Vagina (tissue), 2 donors: ENCODE measurements around the gene CRPPA.
"Not testable (repeated sequence)": the region's sequence is repeated elsewhere in the genome, so short reads cannot be mapped to it uniquely, and the experiment has no call there.

Experiments
- CTCF ChIP-seq, 3 experiments: fragments of 450-650 bp in 2 of 3; fragments of 200-600 bp in 1 of 3; sonication (generic) in 1 of 3; IDR thresholded peaks; one replicate each; pipeline ENCODE4 v1.5.1; 2017 to 2019; ENCODE audit warnings: antibody characterized with exemption in 3 of 3, mild to moderate bottlenecking in 2 of 3, moderate library complexity in 2 of 3
- POLR2A ChIP-seq, 2 donors: fragments of 450-650 bp; IDR thresholded peaks; one replicate each; pipeline ENCODE4 v1.6.1; 2017; ENCODE audit warnings: antibody characterized with exemption in 2 of 2, mild to moderate bottlenecking in 2 of 2, moderate library complexity in 2 of 2
- POLR2AphosphoS5 ChIP-seq, 2 donors: sonication (generic); formaldehyde crosslinking; IDR thresholded peaks; one replicate each; pipeline ENCODE4 v1.9.0; 2017; ENCODE audit warnings: antibody characterized with exemption in 2 of 2, mild to moderate bottlenecking in 2 of 2, low read depth in 1 of 2; ENCODE audit not compliant: insufficient read depth in 1 of 2

GRCh38 chr7:16383786-16384185 lies 37.6 kb downstream of the CRPPA start:
- TF ChIP-seq CTCF (IDR thresholded peaks at IDR 0.05); POLR2A (IDR thresholded peaks at IDR 0.05); POLR2AphosphoS5 (IDR thresholded peaks at IDR 0.05; ENCODE audit: insufficient read depth in 1 of 2, low read depth in 1 of 2): not testable (repeated sequence)
